ENCODE measurements around the gene VTI1A.

DNA sequence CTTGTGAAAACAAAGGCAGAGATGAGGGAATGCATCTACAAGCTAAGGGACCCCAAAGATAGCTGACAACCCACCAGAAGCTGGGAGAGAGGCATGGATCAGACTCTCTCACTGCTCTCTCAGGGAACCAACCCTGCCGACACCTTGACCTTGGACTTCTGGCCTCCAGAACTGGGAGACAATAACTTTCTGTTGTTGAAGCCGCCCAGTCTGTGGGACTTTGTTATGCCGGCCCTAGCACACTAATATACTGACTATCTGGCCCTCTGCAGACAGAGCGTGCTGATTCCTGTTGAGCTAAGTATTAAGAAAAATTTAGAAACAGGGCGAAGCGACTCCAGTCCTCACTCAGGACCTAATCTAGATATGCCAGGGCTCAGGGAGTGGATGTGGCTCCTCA, 358.7 kb downstream of the VTI1A start:
- TF ChIP-seq, protein P1, sequence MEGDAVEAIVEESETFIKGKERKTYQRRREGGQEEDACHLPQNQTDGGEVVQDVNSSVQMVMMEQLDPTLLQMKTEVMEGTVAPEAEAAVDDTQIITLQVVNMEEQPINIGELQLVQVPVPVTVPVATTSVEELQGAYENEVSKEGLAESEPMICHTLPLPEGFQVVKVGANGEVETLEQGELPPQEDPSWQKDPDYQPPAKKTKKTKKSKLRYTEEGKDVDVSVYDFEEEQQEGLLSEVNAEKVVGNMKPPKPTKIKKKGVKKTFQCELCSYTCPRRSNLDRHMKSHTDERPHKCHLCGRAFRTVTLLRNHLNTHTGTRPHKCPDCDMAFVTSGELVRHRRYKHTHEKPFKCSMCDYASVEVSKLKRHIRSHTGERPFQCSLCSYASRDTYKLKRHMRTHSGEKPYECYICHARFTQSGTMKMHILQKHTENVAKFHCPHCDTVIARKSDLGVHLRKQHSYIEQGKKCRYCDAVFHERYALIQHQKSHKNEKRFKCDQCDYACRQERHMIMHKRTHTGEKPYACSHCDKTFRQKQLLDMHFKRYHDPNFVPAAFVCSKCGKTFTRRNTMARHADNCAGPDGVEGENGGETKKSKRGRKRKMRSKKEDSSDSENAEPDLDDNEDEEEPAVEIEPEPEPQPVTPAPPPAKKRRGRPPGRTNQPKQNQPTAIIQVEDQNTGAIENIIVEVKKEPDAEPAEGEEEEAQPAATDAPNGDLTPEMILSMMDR (IDR thresholded peaks at IDR 0.05), result no peak
- no peak for TF ChIP-seq POLR2A (IDR thresholded peaks at IDR 0.05)

Measured in esophagus squamous epithelium (tissue), 4 donors.